GM19023 (cell line): ENCODE measurements around the gene SIMC1.
"Not testable (repeated sequence)": the region's sequence is repeated elsewhere in the genome, so short reads cannot be mapped to it uniquely, and the experiment has no call there.

Source experiments
- ATAC-seq: cut with Tn5 transposase; IDR thresholded peaks from one replicate; pipeline ENCODE4 v1.9.1; 2021; ENCODE audit warnings: mild to moderate bottlenecking, moderate library complexity; ENCODE audit not compliant: unreplicated experiment

Gene SIMC1

GRCh38 chr5:176237971-176238644, at the start of gene SIMC1:
Gene SIMC1 (plus strand): TSS chr5:176238424. CDS start chr5:176238509, 85 bp downstream.
- ATAC-seq, result peak; percentile 78

GRCh38 chr5:176188506-176189193, 49.6 kb upstream of the SIMC1 start:
- ATAC-seq, result no peak

GRCh38 chr5:176189857-176190256, 48.4 kb upstream of the SIMC1 start:
- ATAC-seq, result no peak

GRCh38 chr5:176190886-176191755, 47.1 kb upstream of the SIMC1 start:
- ATAC-seq, result no peak

- ATAC-seq, result no peak
Measured at GRCh38 chr5:176192094-176192721, 46.0 kb upstream of the SIMC1 start.

GRCh38 chr5:176192722-176193117, 45.5 kb upstream of the SIMC1 start:
- ATAC-seq, result not testable (repeated sequence)

GRCh38 chr5:176193636-176194035, 44.6 kb upstream of the SIMC1 start:
- ATAC-seq, result not testable (repeated sequence)

GRCh38 chr5:176194238-176195083, 43.8 kb upstream of the SIMC1 start:
- ATAC-seq, result not testable (repeated sequence)

GRCh38 chr5:176195084-176195413, 43.2 kb upstream of the SIMC1 start:
- not testable (repeated sequence) for ATAC-seq

GRCh38 chr5:176195487-176196207, 42.6 kb upstream of the SIMC1 start:
- ATAC-seq, result not testable (repeated sequence)

- ATAC-seq, result not testable (repeated sequence)
Measured at GRCh38 chr5:176196781-176197180, 41.4 kb upstream of the SIMC1 start.

- ATAC-seq, result not testable (repeated sequence)
Measured at GRCh38 chr5:176197234-176197858, 40.9 kb upstream of the SIMC1 start.

GRCh38 chr5:176198299-176198698, 39.9 kb upstream of the SIMC1 start:
- ATAC-seq, result not testable (repeated sequence)

- not testable (repeated sequence) for ATAC-seq
Measured at GRCh38 chr5:176198991-176199733, 39.1 kb upstream of the SIMC1 start.

GRCh38 chr5:176199803-176200399, 38.3 kb upstream of the SIMC1 start:
- ATAC-seq, result not testable (repeated sequence)

- ATAC-seq, result no peak
Measured at GRCh38 chr5:176201811-176202210, 36.4 kb upstream of the SIMC1 start.

GRCh38 chr5:176203086-176203485, 35.1 kb upstream of the SIMC1 start:
- ATAC-seq, result no peak

GRCh38 chr5:176203535-176203934, 34.7 kb upstream of the SIMC1 start:
- ATAC-seq, result not testable (repeated sequence)
